Measurements from ENCODE around the gene DYNLT2. TPM values are rescaled to one million over a fixed set of nuclear protein-coding genes. Genes with fewer than 3 reads are reported as not detected.
"Not testable (repeated sequence)": the region's sequence is repeated elsewhere in the genome, so short reads cannot be mapped to it uniquely, and the experiment has no call there.

Gene DYNLT2
- polyA plus RNA-seq, 6 donors from 2014 or later: 0.56 to 0.98 (median 0.57) TPM; not detected in 1

DNA sequence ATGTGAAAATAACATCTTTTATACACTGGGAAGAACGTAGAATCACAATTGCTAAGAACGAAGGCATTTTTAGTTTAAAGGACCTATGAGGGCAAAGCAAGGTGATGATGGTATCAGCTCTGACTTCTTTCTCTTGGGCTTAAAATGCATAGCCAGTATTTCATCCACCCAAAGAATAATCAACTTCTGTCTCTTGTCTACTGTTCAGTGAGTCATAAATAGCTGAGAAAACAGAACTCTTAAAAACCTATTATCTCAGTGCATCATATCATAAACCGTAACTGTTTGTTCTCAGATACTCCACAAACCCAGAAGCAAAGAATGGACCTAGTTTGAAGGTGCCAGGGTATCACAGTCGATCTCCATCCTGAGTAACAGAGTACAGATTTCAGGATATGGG lies 32.3 kb downstream of the DYNLT2 start:
- no peak overlapping the region for H3K4me3 Mint-ChIP-seq
- DNase-seq (no peak), ATAC-seq (ENCODE audit: low read depth in 2 of 2) (no peak)
- peaks cover 18 to 30% (median 22%) of the 10 kb centered on the region in 3 donors for H3K4me1 Mint-ChIP-seq
- H3K27ac Mint-ChIP-seq: peak overlapping the region in 1 of 6 donors; percentile 40
- H3K36me3 Mint-ChIP-seq: peaks cover 0 to 12% of the 10 kb centered on the region in 2 donors
- no peaks in the 10 kb centered on the region for H3K27me3 Mint-ChIP-seq
- H3K9me3 Mint-ChIP-seq: no peaks in the 10 kb centered on the region

DNA sequence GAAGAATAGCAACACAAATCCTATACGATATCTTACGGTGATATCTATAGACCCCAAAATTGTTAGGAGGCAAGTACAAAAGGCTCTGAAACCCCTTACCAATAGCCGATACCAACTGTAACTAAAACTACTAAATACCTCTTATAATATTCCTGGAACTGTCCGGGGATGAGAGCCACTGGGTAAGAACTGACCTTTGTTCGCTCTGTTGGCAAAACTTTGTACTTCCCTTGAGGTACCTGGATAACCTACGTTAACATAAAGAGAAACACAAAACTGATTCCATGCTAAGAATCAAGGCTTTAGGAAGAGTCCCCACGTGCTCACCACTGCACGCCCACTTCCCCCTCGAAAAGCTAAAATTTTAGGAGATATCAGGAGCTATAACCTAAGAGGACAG lies 36.8 kb downstream of the DYNLT2 start:
- Mint-ChIP-seq H3K4me3 (no peak overlapping the region), H3K27me3 (no peaks in the 10 kb centered on the region), H3K27ac (no peak overlapping the region), H3K4me1 (peaks cover 4 to 11% (median 6%) of the 10 kb centered on the region in 3 donors), H3K9me3 (no peaks in the 10 kb centered on the region), H3K36me3 (peaks cover 3 to 19% of the 10 kb centered on the region in 2 donors)
- ATAC-seq (ENCODE audit: low read depth in 2 of 2) (no peak), DNase-seq (no peak)

DNA sequence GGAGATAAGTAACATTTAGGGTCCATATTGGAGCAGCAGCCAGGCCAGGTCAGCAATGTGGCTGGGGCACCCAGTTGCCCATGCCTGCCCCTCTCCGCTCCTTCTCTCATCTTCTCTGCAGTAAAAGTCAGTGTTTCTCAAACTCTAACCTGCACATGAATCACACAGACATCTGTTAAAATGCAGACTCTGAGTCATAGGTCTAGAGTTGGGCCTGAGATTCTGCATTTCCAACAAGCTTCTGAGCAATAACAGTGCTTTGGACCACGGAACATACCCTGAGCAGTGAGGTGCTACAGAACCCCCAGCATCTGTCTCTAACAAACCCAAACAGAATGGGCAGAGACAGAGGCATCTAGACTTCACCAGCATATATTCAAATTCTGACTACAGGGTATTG lies 37.2 kb downstream of the DYNLT2 start:
- peaks cover 1 to 11% (median 2%) of the 10 kb centered on the region in 3 donors for H3K4me1 Mint-ChIP-seq
- peaks cover 3 to 20% of the 10 kb centered on the region in 2 donors for H3K36me3 Mint-ChIP-seq
- H3K4me3 Mint-ChIP-seq: no peak overlapping the region
- ATAC-seq (ENCODE audit: low read depth in 2 of 2) (no peak), DNase-seq (no peak)
- no peaks in the 10 kb centered on the region for H3K27me3 Mint-ChIP-seq
- H3K9me3 Mint-ChIP-seq: no peaks in the 10 kb centered on the region
- peak overlapping the region in 1 of 6 donors; percentile 7 for H3K27ac Mint-ChIP-seq

DNA sequence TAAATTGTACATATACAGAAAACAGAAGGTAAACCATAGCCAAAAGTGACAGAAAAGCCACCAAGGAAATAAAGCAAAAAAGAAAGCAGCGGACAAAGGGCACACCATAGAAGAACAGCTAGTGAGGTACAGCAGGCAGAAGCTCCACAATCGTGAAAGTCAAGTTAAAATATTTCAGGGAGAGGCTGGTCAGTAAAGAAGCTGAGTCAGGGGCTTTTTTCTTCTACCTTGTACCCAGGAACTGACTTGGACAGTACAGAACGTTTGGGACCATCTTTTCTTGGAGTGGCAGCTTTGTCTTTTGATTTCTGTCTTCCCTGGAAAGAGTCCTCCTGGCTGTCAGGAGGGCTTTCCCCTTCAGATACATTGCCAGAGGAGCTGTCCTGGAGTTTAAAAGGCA lies 41.4 kb downstream of the DYNLT2 start:
- ATAC-seq (ENCODE audit: low read depth in 2 of 2) (no peak), DNase-seq (no peak)
- no peaks in the 10 kb centered on the region for H3K9me3 Mint-ChIP-seq
- no peaks in the 10 kb centered on the region for H3K27me3 Mint-ChIP-seq
- H3K36me3 Mint-ChIP-seq: peaks cover 8 to 10% of the 10 kb centered on the region in 2 donors
- H3K4me3 Mint-ChIP-seq: no peak overlapping the region
- H3K27ac Mint-ChIP-seq: peak overlapping the region in 1 of 6 donors; percentile 90
- peaks cover 15 to 27% (median 26%) of the 10 kb centered on the region in 3 donors for H3K4me1 Mint-ChIP-seq

DNA sequence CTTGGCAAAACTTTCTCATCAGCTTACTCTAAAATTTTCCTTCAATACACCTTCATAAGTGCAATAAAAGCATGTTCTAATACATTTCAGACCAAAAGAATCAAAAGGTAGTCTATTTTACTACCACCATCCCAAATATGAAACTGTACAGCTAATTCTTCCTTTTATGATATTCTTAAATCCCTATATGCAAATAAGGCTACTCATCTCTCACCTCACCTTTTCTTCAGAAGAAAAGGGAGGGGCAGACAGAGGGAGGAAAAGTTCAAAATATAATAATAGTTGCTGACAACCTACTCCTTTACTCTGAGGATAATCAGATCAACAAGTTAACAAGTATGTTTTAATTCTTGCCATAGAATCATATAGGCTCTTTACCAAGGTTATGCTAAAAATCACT lies 42.1 kb downstream of the DYNLT2 start:
- Mint-ChIP-seq H3K36me3 (peaks cover 7 to 8% of the 10 kb centered on the region in 2 donors), H3K9me3 (no peaks in the 10 kb centered on the region), H3K4me1 (peaks cover 18 to 31% (median 29%) of the 10 kb centered on the region in 3 donors), H3K27ac (no peak overlapping the region), H3K4me3 (no peak overlapping the region), H3K27me3 (no peaks in the 10 kb centered on the region)
- DNase-seq (no peak), ATAC-seq (ENCODE audit: low read depth in 2 of 2) (no peak)

DNA sequence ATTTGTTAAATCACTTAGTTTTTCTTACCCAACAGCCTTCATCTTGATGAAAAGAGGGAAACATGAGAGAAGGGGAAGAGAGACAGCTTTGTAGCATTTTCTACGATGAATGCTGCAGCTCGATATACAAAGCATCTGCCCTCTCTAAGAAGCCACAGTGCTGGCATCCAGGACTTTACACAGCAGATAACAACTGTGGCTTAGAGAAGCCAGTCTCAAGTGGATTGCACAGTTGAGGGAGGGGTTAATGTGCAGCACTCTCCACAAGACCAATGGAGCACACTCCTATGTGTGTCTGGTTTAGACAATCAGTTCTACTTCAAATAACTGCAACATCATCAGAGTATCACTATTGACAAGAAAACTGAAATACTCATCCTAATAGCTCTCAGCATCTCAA lies 43.6 kb downstream of the DYNLT2 start:
- peaks cover 24 to 44% (median 35%) of the 10 kb centered on the region in 3 donors for H3K4me1 Mint-ChIP-seq
- H3K9me3 Mint-ChIP-seq: no peaks in the 10 kb centered on the region
- H3K36me3 Mint-ChIP-seq: peaks cover 7% of the 10 kb centered on the region in 2 donors
- DNase-seq (no peak), ATAC-seq (ENCODE audit: low read depth in 2 of 2) (no peak)
- peak overlapping the region in 3 of 6 donors; percentile 21 to 89 (median 81) for H3K27ac Mint-ChIP-seq
- H3K4me3 Mint-ChIP-seq: no peak overlapping the region
- H3K27me3 Mint-ChIP-seq: no peaks in the 10 kb centered on the region

DNA sequence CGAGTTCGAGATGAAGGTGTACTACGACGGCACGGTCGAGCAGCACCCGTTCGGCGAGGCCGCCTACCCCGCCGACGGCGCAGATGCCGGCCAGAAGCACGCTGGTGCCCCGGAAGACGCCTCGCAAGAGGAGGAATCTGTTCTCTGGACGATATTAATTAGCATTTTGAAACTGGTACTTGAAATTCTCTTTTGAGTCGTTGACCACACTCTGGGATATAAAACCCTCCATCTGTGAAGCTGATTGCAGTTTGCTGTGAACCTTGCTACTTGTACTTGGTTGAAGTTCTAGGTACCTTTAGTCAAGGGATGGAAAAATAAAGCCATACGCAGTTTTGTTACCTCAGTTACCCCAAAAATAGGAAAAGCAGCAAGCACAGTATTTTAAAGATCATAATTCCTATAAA lies 48.5 kb downstream of the DYNLT2 start:
- Mint-ChIP-seq H3K4me3 (peak overlapping the region; percentile 86 to 99 (median 90)), H3K27ac (peak overlapping the region; percentile 77 to 92 (median 88)), H3K9me3 (no peaks in the 10 kb centered on the region), H3K4me1 (peaks cover 41 to 61% (median 52%) of the 10 kb centered on the region in 3 donors), H3K27me3 (no peaks in the 10 kb centered on the region), H3K36me3 (peaks cover 0 to 3% of the 10 kb centered on the region in 2 donors)
- DNase-seq (no peak), ATAC-seq (ENCODE audit: low read depth in 2 of 2) (no peak)

DNA sequence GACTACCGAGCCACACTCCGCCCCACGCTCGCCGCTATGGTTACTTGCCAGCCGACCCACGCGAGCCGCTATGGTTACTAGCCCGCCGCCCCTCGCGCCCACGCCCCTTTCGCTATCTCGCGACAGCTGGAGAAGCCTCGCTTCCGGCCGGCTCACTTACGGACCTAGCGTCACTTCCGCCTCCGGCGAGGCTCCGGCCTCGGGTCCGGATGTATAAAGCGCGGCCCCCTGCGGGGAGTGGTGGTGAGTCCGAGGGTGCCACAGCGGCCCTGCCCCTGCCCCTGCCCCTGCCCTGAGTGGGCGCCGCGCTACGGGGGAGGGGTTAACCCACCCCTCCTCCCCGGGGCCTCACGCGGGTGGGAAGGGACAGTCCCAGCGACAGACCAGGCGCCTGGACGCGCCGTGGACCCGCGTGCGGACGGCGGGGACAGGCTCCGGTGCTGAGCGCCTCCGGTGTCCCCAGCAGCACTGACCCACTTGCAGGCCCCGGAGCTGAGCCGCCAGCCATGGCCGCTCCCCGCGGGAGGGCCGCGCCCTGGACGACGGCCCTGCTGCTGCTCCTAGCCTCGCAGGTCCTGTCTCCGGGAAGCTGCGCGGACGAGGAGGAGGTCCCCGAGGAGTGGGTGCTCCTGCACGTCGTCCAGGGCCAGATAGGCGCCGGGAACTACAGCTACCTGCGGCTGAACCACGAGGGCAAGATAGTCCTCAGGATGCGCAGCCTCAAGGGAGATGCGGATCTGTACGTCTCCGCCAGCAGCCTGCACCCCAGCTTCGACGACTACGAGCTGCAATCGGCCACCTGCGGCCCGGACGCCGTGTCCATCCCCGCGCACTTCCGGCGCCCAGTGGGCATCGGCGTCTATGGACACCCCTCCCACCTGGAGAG lies 49.2 kb downstream of the DYNLT2 start, which contains the start of the genes C6orf120 and WDR27:
TSS of gene C6orf120 (plus strand) at position 173 of the 886 bp plus-strand sequence. CDS start at position 507, 334 bp downstream.
TSS of gene WDR27 (minus strand) at position 76 of the 886 bp plus-strand sequence. CDS start 13,024 bp downstream, outside the sequence.
- ATAC-seq (ENCODE audit: low read depth in 2 of 2) (peak; percentile 87 to 89), DNase-seq (peak; percentile 97)
- Mint-ChIP-seq H3K9me3 (no peaks in the 10 kb centered on the region), H3K4me3 (peak within 1 kb of the TSS; percentile 87 to 99 (median 94)), H3K4me1 (peaks cover 40 to 60% (median 45%) of the 10 kb centered on the region in 3 donors), H3K27ac (peak within 1 kb of the TSS; percentile 90 to 98 (median 96)), H3K27me3 (no peaks in the 10 kb centered on the region), H3K36me3 (no peaks in the 10 kb centered on the region)

DNA sequence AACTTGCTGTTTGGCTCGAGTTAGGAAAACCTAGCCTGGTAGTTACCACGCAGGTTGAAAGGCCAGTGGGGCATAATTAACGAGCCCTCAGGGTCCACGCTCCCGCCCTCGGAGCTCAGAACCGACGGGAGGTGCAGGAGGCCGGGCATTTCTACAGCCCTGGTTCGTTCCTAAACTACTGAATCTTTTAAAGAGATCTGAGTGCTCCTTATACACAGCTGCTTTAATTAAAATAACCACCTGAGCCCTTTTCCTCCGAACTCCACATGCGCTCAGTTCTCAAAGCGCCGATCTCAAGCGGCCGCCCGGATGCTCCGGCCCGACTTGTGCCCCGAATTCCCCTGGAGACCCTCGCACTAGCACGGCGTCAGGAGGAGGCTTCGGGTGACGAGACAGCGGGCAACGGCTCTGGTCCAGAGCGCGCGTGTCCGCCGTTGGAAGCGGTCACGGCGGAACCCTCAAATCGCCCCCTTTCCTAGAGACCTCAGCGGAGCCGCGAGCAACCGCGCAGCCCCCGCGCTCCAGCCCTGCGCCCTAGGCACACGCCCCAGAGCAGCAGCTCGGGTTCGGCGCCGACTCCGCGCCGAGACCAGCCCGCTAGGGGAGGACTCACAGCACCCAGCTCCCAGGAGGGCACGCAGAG lies 49.9 kb downstream of the DYNLT2 start:
- Mint-ChIP-seq H3K9me3 (peaks cover 0 to 2% (median 0%) of the 10 kb centered on the region in 7 donors), H3K27ac (peak overlapping the region; percentile 90 to 98 (median 96)), H3K36me3 (peaks cover 0 to under 1% of the 10 kb centered on the region in 2 donors), H3K4me3 (peak overlapping the region; percentile 87 to 99 (median 94)), H3K27me3 (no peaks in the 10 kb centered on the region), H3K4me1 (peaks cover 35 to 52% (median 40%) of the 10 kb centered on the region in 3 donors)
- DNase-seq (no peak), ATAC-seq (ENCODE audit: low read depth in 2 of 2) (peak; percentile 4)

DNA sequence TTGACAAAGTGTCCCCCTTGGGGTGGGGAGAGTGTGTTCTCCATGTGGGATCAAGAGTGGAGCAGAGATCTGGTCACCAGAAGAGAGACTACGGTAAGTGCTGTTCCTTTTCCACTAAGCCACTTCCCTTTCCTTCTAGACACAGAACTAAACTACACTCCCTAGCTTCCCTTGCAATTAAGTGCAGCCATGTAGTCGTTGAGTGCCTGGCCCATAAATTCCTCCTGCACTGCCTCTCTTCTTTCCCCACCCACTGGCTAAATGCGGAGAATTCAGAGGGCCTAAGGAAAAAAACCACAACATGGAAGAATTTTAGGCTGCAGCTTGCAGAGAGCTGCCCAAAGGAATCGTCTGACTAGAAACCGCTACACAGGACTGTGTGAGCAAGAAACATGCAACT lies 51.1 kb downstream of the DYNLT2 start:
- peaks cover 0 to 10% of the 10 kb centered on the region in 2 donors for H3K36me3 Mint-ChIP-seq
- DNase-seq: no peak
- H3K27me3 Mint-ChIP-seq: no peaks in the 10 kb centered on the region
- peaks cover 0 to 12% (median 6%) of the 10 kb centered on the region in 7 donors for H3K9me3 Mint-ChIP-seq
- peak overlapping the region in 2 of 6 donors; percentile 47 to 90 for H3K27ac Mint-ChIP-seq
- no peak for ATAC-seq (ENCODE audit: low read depth in 2 of 2)
- peaks cover 28 to 45% (median 29%) of the 10 kb centered on the region in 3 donors for H3K4me1 Mint-ChIP-seq
- peak overlapping the region in 6 of 8 donors; percentile 19 to 99 (median 77) for H3K4me3 Mint-ChIP-seq

DNA sequence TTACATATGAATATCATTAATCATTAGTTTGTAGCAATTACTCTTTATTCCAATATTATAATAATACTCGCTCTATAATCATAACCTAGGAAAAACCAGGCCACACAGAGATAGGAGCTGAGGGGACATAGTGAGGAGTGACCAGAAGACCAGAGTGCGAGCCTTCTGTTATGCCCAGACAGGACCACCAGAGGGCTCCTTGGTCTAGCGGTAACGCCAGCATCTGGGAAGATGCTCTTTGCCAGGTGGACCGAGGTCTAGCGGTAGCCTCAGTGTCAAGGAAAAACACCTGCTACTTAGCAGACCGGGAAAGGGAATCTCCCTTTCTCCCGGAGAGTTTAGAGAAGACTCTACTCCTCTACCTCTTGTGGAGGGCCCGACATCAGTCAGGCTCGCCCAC lies 54.3 kb downstream of the DYNLT2 start:
- DNase-seq; H3K27ac Mint-ChIP-seq; ATAC-seq (ENCODE audit: low read depth in 2 of 2); H3K27me3 Mint-ChIP-seq; H3K4me3 Mint-ChIP-seq: not testable (repeated sequence)
- peaks cover 15 to 21% (median 20%) of the 10 kb centered on the region in 3 donors for H3K4me1 Mint-ChIP-seq
- peaks cover 0 to 18% of the 10 kb centered on the region in 2 donors for H3K36me3 Mint-ChIP-seq
- peaks cover 0 to 19% (median 15%) of the 10 kb centered on the region in 7 donors for H3K9me3 Mint-ChIP-seq

DNA sequence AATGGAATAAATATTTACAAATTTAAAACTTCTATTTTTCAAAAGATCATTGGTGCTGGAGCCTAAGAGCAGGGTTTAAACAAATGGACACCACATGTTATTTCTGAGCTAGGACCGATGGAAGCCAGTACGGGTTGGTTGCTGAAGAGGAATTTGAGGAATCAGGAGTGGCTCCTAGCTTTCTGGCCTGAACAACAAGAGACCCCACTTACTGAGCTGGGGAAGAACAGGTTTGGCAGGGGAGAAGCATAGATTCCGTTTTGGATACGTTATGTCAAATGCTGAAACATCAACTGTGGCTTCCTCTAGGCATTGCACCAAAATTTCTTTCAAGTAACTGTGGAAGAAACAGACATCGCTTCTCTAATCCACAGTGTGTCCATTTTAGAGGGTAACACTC lies 56.2 kb downstream of the DYNLT2 start:
- no peak overlapping the region for H3K4me3 Mint-ChIP-seq
- H3K9me3 Mint-ChIP-seq: peaks cover 0 to 23% (median 18%) of the 10 kb centered on the region in 7 donors
- DNase-seq (no peak), ATAC-seq (ENCODE audit: low read depth in 2 of 2) (no peak)
- no peaks in the 10 kb centered on the region for H3K27me3 Mint-ChIP-seq
- peaks cover 14 to 27% (median 17%) of the 10 kb centered on the region in 3 donors for H3K4me1 Mint-ChIP-seq
- H3K27ac Mint-ChIP-seq: no peak overlapping the region
- peaks cover 0 to 23% of the 10 kb centered on the region in 2 donors for H3K36me3 Mint-ChIP-seq

DNA sequence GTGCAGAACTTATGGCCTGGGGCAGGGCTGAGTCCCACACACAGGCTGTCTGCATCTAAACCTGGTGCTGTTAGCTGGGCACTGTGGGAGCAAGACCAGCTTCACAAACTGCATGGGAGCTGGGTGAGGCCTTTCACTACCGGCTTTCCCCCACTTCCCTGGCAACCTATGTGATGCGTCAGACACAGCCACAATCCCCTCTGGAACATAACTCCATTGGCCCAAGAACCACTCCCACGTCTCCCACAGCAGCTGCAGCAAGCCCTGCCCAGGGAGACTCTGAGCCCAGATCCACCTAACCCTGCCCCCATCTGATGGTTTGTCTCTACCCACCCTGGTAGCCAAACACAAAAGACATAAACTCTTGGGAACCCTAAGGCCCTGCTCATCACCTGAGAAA lies 58.9 kb downstream of the DYNLT2 start:
- Mint-ChIP-seq H3K27ac (no peak overlapping the region), H3K36me3 (peaks cover 9 to 32% of the 10 kb centered on the region in 2 donors), H3K27me3 (no peaks in the 10 kb centered on the region), H3K4me3 (no peak overlapping the region), H3K9me3 (peaks cover 0 to 23% (median 18%) of the 10 kb centered on the region in 7 donors), H3K4me1 (peaks cover under 1 to 13% (median 6%) of the 10 kb centered on the region in 3 donors)
- no peak for DNase-seq
- no peak for ATAC-seq (ENCODE audit: low read depth in 2 of 2)

All from naive B cell (primary cell).